Fibroblast of villous mesenchyme (primary cell): ENCODE results near the gene TMCC2. TPM values are rescaled to one million over a fixed set of nuclear protein-coding genes. Genes with fewer than 3 reads are reported as not detected.
"Not testable (repeated sequence)": the region's sequence is repeated elsewhere in the genome, so short reads cannot be mapped to it uniquely, and the experiment has no call there.

Experiments used
- DNase-seq: peaks from one replicate; pipeline ENCODE4 v3.0.0-alpha.2; 2010; ENCODE audit warnings: low read depth
- H3K4me3 ChIP-seq: 2 replicates; pipeline ENCODE4 v1.5.1; 2011; ENCODE audit warnings: low read depth, mild to moderate bottlenecking, low read length
- CTCF ChIP-seq: IDR thresholded peaks from 2 replicates; pipeline ENCODE4 v1.5.1; 2012; ENCODE audit warnings: low read depth, mild to moderate bottlenecking, low read length; ENCODE audit not compliant: insufficient read depth
- total RNA-seq: library from RNA; depleted of rRNA; stranded (reverse); fragments of >200 nt; gene quantifications from 2 replicates; pipeline ENCODE4 v1.2.3, GENCODE V29; 2012

TMCC2 gene
- 3.2 and 3.5 TPM in 2 replicates for total RNA-seq

GRCh38 chr1:205227584-205228013 is at the start of gene TMCC2:
TSS of gene TMCC2 (plus strand) at chr1:205227946. CDS start at chr1:205228565, 619 bp downstream.
- DNase-seq = peak; percentile 84
- peak within 1 kb of the TSS; percentile 72 for H3K4me3 ChIP-seq
- TF ChIP-seq CTCF = no peak

GRCh38 chr1:205179842-205180241 is 47.9 kb upstream of the TMCC2 start:
- peak; percentile 55 for DNase-seq
- TF ChIP-seq CTCF = no peak
- H3K4me3 ChIP-seq = no peak overlapping the region

GRCh38 chr1:205180331-205180730 is 47.4 kb upstream of the TMCC2 start:
- peak; percentile 66 for DNase-seq
- not testable (repeated sequence) for H3K4me3 ChIP-seq

GRCh38 chr1:205182930-205183329 is 44.8 kb upstream of the TMCC2 start:
- H3K4me3 ChIP-seq = no peak overlapping the region
- no peak for DNase-seq
- TF ChIP-seq CTCF = no peak

GRCh38 chr1:205183676-205184335 is 43.9 kb upstream of the TMCC2 start:
- peak; percentile 30 for DNase-seq
- no peak overlapping the region for H3K4me3 ChIP-seq
- TF ChIP-seq CTCF = no peak

- no peak overlapping the region for H3K4me3 ChIP-seq
- DNase-seq = no peak
- no peak for TF ChIP-seq CTCF
Measured at GRCh38 chr1:205186191-205186590, 41.6 kb upstream of the TMCC2 start.

GRCh38 chr1:205187420-205187819 is 40.3 kb upstream of the TMCC2 start:
- no peak for DNase-seq
- H3K4me3 ChIP-seq = no peak overlapping the region
- no peak for TF ChIP-seq CTCF
